Stimulated activated CD8-positive, alpha-beta memory T cell treated with anti-CD3 and anti-CD28 coated beads, Interleukin-12 subunit alpha, Interleukin-12 subunit beta, amount 100 ng/mL, for 1 hour (primary cell): ENCODE measurements around the gene CTSZ.
"Not testable (repeated sequence)": the region's sequence is repeated elsewhere in the genome, so short reads cannot be mapped to it uniquely, and the experiment has no call there.

ENCODE experiments used
- DNase-seq: peaks from one replicate; pipeline ENCODE4 v3.0.0-alpha.2; 2020; ENCODE audit warnings: low read depth

The CTSZ gene

DNA sequence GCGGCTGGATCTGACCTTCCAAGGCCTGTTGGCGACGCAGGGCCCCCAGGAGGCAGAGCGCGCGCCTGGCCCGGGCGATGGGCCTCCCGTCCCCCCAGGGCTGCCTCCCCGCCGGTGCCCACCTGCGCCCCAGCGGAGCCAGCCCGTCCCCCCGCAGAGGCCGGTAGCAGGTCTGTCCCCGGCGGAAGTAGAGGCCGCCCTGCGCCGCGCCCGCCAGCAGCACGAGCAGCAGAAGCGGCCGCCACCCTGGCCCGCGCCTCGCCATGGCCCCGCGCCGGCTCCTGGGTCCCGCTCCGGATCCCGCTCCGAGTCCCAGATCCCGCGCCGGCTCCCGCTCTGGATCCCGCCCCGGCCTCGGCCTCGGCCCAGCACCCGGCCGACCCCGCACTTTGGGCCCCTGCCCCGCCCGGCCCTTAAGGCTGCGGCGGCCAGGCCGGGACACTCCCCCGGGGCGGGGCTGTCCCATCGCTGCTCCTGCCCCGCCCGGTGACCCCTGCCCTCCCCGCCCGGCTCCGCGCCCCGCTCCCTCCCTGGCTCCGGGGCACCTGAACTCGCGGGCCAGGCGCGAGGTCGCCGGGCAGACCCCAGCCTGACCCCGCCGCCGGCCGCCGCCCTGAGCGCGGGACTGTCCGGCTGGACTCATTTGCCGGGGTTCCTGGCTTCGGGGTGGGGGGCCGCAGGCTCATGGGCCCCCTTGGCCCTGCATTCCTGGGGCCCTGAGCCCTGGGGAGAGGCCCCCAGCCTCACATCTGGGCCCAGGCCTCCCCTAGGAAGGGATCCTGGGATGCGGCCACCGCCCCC lies at the start of gene CTSZ:
Gene CTSZ (minus strand): TSS at position 391 of the 801 bp plus-strand sequence. CDS start 126 bp downstream, at position 265.
- DNase-seq: no peak

DNA sequence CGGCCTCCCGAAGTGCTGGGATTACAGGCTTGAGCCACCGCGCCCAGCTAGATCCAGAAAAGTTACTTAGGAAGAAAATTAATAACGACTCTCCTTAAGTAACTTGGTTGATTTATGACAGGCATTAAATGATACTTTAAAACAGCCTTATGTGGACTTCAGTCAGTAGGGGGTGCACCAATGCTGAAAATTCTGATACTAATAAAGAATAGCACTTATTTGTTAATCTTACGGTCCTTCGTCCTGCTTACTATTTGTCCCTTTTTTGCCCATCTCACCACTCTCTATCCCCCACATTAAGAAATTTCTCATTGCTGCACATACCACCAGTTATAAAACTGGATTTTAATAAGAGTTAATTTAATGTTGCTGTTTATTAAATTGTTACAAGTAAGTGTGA lies 48.2 kb upstream of the CTSZ start:
- no peak for DNase-seq

DNA sequence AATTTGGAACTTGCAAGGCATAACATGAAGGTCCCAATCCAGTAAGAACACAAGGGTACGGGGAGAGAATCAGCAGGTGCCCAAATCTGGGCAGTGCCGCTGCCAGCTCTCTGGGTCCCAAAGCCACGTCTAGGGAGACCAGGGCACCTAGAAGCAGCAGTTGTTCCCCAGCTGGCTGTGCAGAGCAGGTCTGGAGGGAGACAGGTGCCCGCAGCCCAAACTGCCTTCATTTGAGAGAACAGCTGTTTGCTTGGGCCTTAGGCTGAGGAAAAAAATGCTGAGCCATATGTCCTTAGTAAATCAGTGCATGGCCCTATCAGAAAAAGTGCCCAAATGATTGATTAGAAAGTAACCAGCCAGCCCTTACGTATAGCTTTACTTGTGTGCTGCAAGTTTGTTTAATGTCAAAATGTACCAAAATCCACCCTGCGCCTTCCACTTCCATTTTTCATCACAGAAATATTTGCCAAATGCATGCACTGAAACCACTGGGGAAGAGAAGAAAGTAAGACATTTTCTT lies 44.7 kb upstream of the CTSZ start:
- DNase-seq: no peak

DNA sequence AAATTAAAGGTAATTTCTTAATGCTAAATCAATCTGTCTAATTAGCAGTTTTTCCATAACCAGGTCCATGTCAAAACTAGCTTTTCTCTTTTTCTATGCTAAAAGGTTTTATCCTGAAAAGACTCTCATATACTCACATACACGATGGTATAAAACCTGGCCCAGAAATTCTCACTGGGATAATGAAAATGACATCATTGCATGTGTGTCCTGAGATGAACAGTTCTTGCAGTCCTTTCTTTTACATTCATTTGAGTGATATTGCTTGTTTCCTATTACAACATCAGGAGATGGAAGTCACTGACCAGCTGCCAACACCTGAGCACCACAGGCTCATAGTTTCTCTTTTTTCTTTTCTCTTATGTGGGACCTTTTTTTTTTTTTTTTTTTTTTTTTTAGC lies 43.4 kb upstream of the CTSZ start:
- no peak for DNase-seq

DNA sequence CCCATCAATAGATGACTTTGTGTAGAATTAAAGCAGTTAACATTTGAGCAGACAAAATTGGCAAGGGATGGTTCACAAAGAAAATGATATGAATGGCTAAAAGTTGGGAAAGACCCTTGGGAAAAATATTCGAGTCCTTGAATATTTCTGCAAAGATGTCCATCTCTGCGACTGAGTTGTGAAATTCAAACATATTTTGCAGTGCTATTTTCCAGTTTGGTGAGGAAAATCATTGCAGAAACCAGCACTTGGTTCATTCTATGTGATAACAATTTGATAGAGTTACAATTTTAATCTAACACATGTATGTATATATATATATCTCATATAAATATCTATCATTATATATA lies 41.6 kb upstream of the CTSZ start:
- DNase-seq: no peak

DNA sequence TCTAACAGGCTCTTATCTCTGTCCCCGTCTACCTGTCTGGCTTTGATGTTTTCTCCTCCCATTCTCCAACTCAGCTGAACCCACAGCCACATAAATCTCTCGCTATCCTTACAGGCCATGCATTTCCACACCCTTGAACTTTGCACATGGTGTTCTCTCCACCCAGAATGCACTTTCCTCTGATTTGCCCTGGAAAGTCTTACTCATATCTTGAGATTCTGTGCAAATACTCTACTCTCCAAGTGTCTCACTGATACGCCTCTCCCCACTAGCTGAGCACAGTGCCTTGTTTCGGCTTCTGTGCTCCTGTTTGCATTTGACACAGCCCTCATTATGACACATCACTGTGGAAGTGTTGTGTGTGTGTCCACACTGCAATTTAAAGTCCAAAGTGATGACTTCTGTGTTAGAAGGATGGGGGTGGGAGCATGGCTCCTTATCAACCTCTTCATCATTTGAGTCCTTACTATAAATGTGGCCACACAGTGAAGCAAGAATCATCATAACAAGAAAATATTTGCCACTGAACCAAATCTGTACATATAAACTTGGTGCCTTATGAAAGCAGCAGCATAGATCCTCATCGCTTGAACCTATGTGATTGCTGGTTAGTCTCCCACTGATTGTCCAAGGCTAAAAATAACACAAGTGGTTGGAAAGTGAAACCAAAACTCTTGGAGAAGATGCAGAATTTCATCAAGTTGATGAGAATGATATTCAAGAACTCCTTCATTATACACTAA lies 41.1 kb upstream of the CTSZ start:
- DNase-seq: no peak

DNA sequence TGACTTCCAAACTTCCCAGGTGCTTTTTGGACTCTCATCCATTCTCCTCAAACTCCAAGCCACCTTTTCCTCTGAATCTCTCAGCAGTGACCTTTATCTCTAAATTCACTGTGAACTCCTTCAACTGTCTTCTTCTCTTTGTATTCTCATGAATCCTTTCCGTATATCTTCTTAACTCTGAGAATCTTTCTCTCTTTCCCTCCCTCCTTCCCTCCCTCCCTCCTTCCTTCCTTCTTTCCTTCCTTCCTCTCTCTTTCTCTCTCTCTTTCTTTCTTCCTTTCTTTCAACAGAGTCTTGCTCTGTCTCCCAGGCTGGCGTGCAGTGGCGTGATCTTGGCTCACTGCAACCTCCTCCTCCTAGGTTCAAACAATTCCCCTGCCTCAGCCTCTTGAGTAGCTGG lies 39.8 kb upstream of the CTSZ start:
- DNase-seq: no peak

DNA sequence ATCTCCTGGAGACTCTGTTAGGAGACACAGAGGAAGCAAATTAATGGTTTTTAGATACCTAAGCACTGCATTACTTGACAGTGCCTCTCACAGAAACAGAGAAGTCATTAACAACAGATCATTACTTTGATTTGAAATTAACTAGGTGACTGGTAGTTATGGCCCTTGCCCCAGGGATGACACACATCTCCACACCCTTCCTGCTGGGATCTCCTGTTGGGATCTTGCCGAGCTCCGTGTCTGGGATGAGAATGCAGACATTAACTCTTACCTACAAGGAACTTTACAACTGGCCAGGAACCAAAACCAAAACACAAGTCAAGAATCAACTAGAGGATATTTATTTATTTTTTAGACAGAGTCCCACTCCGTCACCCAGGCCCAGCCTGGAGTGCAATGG lies 37.7 kb upstream of the CTSZ start:
- DNase-seq: no peak

DNA sequence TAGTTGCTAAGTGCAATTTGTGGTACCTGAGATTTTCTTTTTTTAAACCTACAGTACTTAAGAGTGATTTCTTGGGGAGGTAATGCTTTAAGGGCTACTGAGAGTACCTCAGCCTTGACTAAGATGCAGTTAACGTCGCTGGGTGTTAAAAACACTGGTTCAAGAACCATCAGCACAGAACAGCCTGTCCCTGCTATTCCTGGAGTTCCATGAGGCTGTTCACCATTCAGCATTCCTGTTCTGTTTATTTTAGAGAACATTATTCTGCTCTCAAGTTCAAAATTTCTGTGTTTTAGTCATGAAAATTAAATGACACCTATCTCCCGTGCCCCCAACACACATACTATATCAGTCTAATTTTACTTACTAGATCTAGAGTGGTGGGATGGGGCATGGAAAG lies 37.2 kb upstream of the CTSZ start:
- no peak for DNase-seq

DNA sequence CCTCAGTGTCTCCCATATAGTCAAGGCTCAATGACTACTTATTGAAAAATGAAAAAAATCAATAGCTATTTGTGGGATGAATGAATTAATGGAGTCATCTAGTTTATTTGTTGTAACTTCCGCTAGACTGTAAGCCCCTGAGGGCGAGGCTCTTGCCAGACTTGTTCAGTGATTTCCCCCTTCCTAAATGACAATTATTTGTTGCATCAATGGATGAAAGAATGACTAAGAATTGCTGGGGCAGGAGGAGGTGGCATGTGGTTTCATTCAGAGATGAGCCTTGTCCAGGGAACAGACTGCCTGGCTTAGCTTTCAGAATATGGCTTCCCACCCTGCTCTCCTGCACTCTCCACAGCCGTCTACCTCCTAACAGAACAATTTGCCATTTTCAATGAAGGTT lies 36.6 kb upstream of the CTSZ start:
- no peak for DNase-seq

DNA sequence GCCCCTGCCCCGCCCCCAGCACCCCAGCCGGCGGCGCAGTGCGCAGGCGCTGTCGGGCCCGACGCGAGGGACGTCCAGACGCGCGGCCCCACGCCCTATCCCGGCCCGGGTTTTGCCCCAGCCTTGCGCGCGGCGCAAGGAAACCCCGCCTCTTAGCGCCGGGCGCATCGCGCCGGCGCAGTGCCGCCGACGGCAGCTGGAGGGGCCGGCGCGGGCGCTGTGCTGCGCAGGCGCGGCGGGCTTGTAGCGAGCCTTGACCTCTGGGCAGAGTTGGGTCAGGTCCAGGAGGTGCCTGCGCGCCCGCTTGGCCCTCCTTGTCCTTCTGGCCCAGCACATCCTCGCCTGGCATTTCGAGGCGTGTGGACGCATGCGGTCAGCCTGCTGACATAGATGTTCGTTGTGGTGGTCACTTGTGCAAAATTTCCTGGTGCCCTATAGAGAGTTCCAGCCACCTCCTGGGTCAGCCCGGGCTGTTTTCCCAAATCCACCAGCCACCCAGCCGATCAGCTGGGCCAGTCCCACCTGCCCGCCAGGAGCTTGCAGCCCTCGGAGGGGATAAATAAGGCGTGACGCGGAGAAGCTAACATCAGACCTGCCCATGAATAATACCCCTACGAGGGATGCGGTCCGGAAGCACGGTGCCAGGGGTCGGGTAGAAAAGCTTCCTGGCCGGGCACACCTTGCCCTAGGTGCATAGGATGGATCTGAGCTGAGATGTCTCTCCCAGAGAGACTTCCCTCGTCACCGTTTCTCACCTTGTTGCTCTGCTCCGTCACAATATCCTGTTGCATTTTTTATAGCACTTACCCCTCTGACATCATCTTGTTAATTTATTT lies 36.0 kb upstream of the CTSZ start:
- peak; percentile 85 for DNase-seq

DNA sequence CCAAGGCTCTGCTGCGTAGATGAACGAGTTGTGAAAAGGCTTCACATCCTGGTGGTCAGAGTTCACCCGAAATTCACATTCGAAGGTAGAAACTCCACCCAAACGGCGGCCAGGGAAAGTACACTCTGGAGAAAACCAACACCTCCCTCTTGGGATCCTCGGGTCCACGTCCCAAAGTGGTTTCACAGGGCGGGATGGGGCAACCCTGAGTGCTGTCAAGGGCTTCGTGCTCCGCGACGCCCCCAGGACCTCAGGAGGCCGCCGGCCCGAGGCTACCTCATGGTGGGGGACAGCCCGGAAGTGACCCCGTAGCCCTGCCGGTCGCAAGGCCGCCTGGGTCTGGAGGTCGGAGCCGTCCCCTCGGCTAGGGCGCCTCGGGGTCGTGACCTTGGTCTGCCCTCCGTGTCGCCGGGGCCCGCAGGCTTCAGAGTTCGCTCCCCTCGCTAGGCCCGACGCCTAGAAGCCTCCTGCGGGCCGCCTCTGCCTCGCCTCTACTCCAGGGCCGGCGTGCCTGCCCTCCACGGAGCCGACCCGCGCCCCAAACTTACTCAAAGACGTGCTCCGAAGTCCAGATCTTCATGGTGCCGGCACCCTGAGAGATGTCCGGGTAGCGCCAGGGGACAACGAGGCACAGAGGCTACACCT lies 35.2 kb upstream of the CTSZ start, which contains the start of gene PRELID3B:
Gene PRELID3B (minus strand): TSS at position 636 of the 645 bp plus-strand sequence. CDS start 56 bp downstream, at position 580.
- no peak for DNase-seq

DNA sequence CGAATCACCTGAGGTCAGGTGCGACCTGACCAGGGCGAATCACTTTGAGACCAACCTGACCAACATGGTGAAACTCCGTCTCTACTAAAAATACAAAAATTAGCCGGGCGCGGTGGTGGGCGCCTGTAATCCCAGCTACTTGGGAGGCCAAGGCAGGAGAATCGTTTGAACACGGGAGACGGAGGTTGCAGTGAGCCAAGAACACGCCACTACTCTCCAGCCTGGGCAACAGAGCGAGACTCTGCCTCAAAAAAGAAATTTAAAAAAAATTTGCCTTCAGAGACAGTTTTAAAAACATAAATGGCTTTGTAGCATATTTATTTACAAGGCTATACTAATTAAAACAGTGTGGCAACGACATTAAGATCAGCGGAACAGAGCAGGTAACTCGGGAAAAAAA lies 34.4 kb upstream of the CTSZ start:
- DNase-seq: not testable (repeated sequence)

DNA sequence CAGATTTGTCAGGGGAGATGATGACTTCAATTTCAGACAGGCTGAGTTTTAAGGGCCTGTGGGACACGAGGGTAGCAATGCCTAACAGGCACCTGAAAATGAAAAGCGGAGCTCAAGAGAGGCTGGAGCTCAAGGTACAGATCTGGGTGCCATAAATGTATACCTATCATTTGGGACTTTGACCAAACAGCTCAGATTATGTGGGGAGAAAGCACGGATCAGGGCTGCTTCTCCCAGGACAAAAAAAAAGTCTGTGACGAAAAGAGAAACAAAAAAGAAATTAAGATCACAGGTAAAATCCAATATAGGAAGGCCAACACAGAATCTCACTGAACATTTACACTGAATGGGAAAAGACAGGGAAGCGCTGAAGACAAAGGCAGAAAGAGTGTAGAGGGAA lies 33.6 kb upstream of the CTSZ start:
- no peak for DNase-seq

DNA sequence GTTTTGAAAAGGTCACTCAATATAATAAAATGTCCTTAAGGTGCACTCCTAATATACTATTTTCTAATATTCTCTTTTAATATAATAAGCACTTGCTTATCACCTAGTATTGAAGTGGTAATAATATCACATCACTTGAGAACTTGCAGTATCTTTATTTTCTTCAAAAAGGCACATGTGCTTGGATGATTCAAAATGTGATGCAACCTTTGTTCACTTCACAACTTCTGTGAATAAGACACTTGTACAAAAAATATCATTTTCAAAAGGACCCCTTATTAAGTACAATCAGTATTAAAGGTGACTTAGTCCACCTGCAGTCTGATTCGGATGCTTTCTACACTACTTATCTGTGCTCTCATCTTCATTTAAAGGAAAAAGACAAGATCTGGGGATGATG lies 32.2 kb upstream of the CTSZ start:
- no peak for DNase-seq

DNA sequence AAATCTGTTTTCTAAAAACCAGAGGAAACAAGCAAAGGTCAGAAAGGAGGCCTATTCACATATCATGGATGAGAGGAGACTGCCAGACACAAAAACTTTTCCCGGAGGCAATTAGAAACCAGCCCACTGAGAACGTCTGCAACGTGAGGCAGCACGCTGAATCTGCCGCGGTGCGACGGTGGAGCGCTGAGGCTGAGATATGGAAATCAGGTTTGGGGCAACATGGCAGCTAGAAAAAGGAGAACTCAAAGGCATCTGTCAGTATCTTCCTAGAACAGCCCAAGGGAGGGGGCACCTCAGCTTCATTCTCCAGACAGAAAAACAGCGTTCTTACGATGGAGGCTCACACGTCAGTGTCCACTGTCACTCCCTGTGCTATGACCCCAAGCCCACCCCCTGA lies 30.3 kb upstream of the CTSZ start:
- no peak for DNase-seq

DNA sequence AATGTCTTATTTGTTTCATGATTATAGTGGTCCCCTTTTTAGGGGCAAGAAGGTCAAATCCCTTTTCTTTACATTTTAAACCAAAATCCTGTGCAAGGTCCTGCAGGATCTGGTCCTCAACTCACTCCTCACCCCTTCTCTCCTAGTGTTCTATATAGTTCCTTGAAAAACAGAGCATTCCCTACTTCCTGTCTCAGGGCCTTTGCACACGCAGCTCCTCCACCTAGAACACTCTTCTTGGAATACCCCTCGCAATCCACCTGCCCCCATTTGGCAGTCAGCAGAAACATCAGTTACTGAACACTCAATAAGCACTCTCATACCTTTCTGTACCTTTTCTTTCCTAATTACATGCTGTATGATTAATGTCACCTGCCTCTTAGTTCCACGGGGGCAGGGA lies 28.3 kb upstream of the CTSZ start:
- DNase-seq: no peak

DNA sequence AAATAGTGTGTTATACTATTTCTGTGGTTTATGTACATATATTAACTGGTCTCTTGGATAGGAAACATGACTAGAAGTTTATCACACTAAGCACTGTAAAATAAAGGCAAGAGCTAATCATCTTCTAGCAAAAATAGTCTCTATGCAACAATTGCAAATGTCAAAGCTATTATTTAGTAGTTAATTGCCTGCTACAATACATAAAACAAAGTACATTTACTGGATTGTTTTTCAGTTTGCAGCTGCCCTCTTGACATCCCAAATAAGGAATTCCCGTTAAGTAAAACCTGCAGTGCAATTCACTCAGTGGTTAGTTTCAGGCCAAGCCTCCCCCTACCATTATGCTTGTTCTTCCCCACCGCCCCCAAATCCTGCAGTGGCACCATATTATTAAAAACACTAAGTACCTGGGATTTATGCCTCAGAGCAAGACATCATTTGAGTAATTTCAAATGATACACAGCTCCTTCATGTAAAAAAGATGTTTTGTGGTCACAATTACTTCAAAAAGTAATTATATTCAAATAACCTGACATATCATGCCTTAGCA lies 26.6 kb upstream of the CTSZ start:
- no peak for DNase-seq

DNA sequence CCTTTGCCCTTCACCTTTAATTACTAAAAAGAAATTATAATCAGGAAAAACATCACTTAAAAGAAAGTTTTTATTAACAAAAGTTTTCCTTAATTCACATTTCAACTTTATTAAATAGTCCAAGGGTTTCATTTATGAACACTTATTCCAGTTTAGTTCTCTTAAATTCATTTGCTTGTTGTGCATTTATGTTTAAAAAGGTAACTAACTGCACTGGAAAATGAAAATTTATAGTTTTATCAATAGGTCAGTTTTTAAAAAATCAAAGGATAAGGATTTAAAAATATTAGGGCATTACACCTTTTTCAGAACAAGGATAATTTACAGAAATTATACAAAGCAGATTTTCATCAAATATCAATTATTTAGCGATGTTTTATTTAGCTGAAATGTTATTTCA lies 26.0 kb upstream of the CTSZ start:
- no peak for DNase-seq

DNA sequence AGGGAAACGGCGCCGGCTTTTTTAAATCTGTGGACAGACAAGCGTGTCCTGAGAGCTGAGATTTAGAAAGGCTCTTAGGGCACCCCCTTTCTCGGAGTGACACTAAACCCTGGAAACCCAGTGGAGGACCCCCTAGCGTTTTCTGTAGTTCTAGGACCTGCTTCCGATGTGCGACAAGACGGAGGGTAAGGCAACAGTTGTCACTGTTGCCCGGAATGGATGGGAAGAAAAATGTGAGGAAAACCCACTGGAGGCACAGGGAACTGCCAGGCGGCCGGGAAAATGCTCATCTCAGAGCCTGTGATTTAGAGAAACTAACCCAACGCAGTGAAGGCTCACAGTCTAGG lies 25.6 kb upstream of the CTSZ start:
- DNase-seq: no peak

DNA sequence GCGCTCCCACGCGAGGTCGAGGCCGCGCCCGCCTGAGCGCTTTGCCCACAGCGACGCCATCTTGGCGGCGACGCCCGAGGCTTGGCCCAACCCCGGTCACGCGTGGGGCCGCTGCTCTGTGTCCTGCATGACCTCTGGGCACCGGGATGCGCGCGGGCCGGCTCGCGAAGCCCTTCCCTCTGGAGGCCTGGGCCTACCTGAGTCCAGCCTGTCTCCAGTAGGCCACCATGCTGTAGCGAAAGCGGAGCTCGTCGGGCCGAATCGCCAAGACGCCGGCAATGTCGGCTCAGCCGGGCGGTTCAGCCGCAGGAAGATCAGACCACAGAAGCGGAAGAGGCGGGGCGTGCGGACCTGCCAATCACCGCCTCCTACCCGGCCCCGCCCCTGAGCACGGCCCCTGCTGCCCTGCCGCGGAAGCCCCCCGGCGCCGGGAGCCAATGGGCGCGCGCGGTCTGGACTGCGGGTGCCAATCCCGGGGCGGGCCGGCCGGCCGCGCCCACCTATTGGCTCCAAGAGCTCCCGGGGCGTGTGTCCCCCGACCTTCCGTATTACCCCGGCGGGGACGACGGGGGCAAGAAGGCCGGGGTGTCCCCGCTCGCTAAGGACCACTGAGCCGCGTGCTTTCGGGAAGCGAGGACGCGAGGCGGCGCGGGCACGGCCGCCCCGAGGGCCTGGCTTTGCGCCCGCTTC lies 25.1 kb upstream of the CTSZ start, which contains the start of gene ATP5F1E:
Gene ATP5F1E (minus strand): TSS at position 313 of the 690 bp plus-strand sequence. CDS start 84 bp downstream, at position 229.
- DNase-seq: peak; percentile 93
